Astrocyte of the spinal cord (primary cell): Measurements from ENCODE around the gene RNASE11.

ENCODE experiments used
- DNase-seq: peaks from one replicate; pipeline ENCODE4 v3.0.0; 2011; ENCODE audit warnings: low read depth, low spot score
- H3K4me3 ChIP-seq: 2 replicates; pipeline ENCODE4 v1.5.1; 2011; ENCODE audit warnings: low read depth, mild to moderate bottlenecking, low read length, moderate library complexity
- CTCF ChIP-seq: IDR thresholded peaks from 2 replicates; pipeline ENCODE4 v1.5.1; 2012; ENCODE audit warnings: low read depth, mild to moderate bottlenecking, low read length, inconsistent platforms
- in situ Hi-C: cut with HindIII; loops from 2 replicates; pipeline ENCODE4 v1.10.0; 2017; ENCODE audit warnings: low sequenced_read_pairs

Gene RNASE11

GRCh38 chr14:20555845-20556244 is 32.0 kb downstream of the RNASE11 start:
- in situ Hi-C loops: no loop called here
- TF ChIP-seq CTCF: no peak
- no peak for DNase-seq

GRCh38 chr14:20553024-20553423 is 34.8 kb downstream of the RNASE11 start:
- no peak for DNase-seq
- in situ Hi-C loops: no loop called here
- no peak overlapping the region for H3K4me3 ChIP-seq
- no peak for TF ChIP-seq CTCF

More at GRCh38 chr14:20555845-20556244, 32.0 kb downstream of the RNASE11 start:
- H3K4me3 ChIP-seq: no peak overlapping the region

DNA sequence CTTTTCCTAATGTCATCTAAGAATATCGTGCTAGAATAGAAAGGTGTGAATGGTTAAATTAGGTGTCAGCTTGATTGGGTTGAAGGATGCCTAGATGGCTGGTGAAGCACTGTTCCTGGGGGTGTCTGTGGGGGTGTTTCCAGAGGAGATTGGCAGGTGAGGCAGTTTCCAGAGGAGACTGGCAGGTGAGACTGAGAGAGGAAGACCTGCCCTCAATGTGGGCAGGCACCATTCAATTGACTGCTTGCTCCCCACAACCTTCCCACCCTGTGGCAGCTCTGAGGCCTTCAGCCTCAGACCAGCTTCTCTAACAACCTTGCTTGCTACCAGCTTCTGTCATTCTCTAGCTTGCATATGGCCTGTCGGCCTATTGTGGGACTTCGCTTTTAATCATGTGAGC is 36.2 kb downstream of the RNASE11 start:
- in situ Hi-C loops: no loop called here
- H3K4me3 ChIP-seq: no peak overlapping the region
- no peak for TF ChIP-seq CTCF
- no peak for DNase-seq

DNA sequence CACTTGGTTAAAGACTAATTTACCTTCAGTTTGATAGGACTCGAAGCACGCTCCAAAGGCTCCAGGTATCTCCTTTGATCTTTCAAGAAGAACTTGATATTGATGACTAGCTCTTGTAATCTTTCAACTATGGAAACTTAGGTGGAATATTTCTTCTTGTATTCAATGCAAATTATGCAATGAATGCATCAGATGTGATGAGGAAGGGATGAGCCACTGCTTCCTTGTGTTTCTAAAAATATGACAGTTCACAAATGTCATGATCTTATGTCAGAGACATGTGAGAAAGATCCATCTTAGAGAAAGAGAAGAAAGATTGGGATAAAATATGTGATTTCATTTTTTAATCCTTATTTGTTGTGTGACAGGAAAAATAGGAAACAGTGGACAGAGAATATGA is 36.9 kb downstream of the RNASE11 start:
- H3K4me3 ChIP-seq: no peak overlapping the region
- no peak for TF ChIP-seq CTCF
- in situ Hi-C loops: no loop called here
- DNase-seq: no peak

DNA sequence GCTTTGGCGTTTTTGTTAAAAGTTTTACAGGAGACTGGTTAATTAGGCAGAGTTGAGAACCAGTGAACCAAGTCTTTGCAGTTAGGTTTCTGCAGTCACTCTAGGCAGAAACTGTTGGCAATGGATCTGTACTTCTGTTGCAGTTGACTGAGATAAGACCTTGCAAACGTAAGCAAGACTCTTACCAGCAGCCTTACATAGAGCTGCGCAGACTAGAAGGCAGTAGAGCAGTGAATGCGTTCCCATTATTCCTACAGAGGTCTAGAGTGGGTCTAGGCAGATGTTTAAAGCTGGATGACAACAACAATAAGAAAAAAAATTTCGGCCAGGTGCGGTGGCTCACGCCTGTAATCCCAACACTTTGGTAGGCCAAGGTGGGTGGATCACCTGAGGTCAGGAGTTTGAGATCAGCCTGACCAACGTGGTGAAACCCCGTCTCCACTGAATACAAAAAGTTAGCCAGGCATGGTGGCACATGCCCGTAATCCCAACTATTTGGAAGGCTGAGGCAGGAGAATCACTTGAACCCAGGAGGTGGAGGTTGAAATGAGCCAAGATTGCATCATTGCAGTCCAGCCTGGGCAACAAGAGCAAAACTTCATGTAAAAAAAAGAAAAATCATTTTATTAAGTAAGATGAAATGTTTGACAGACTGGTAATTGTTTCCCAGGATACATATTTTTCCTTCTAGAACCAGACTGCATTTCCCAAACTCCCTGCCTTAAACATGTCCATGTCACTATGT is 39.2 kb downstream of the RNASE11 start:
- in situ Hi-C loops: no loop called here
- no peak for TF ChIP-seq CTCF

DNA sequence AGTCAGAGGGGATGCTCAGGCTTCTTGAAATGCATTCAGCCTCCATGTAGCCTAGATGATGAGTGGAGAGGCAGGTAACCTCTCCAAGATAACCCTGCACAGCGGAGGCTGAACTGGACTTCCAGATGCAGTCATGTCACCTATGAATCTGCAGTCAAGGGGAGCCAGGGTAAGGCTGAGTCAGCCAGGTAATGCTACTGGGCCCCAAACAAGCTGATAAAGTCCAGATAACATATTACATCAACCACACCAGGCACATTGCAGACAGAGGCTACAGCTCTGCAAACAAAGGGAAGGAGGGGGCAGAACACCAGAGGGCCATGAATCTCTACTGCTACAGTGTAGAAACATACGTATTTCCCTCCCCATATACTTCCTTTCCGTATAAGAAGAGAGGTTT is 40.9 kb downstream of the RNASE11 start:
- DNase-seq: no peak
- in situ Hi-C loops: no loop called here
- TF ChIP-seq CTCF: no peak
- H3K4me3 ChIP-seq: no peak overlapping the region

More for the DNA sequence above, 39.2 kb downstream of the RNASE11 start:
- DNase-seq: no peak
- no peak overlapping the region for H3K4me3 ChIP-seq

GRCh38 chr14:20539906-20540305 is 47.9 kb downstream of the RNASE11 start:
- H3K4me3 ChIP-seq: no peak overlapping the region
- in situ Hi-C loops: no loop called here
- DNase-seq: no peak
- TF ChIP-seq CTCF: no peak
